Astrocyte (in vitro differentiated cells and primary cell): ENCODE results near the gene JAKMIP3.

ENCODE experiments used
- CTCF ChIP-seq: IDR thresholded peaks from 2 replicates; pipeline ENCODE4 v1.5.1; 2011; ENCODE audit warnings: low read depth, mild to moderate bottlenecking, inconsistent platforms, low read length, moderate library complexity; ENCODE audit not compliant: insufficient read depth
- EZH2 ChIP-seq: IDR thresholded peaks from 2 replicates; pipeline ENCODE4 v1.6.1; 2012; ENCODE audit warnings: mild to moderate bottlenecking, low read length, inconsistent platforms; ENCODE audit not compliant: insufficient read depth

GRCh38 chr10:132064082-132064755 is 1.5 kb upstream of the JAKMIP3 start:
- TF ChIP-seq CTCF (no peak), EZH2 (no peak)
